GM18505 (cell line): ENCODE results near the gene MBD1.
"Not testable (repeated sequence)": the region's sequence is repeated elsewhere in the genome, so short reads cannot be mapped to it uniquely, and the experiment has no call there.

Source experiments
- ATAC-seq: cut with Tn5 transposase; IDR thresholded peaks from one replicate; pipeline ENCODE4 v1.9.1; 2021; ENCODE audit not compliant: unreplicated experiment
- POLR2A ChIP-seq: IDR thresholded peaks from 4 replicates; pipeline ENCODE4 v1.6.1; 2011; ENCODE audit warnings: borderline replicate concordance; ENCODE audit not compliant: insufficient read depth, insufficient read length; ENCODE audit errors: extremely low read depth

MBD1 gene, protein sequence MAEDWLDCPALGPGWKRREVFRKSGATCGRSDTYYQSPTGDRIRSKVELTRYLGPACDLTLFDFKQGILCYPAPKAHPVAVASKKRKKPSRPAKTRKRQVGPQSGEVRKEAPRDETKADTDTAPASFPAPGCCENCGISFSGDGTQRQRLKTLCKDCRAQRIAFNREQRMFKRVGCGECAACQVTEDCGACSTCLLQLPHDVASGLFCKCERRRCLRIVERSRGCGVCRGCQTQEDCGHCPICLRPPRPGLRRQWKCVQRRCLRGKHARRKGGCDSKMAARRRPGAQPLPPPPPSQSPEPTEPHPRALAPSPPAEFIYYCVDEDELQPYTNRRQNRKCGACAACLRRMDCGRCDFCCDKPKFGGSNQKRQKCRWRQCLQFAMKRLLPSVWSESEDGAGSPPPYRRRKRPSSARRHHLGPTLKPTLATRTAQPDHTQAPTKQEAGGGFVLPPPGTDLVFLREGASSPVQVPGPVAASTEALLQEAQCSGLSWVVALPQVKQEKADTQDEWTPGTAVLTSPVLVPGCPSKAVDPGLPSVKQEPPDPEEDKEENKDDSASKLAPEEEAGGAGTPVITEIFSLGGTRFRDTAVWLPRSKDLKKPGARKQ

DNA sequence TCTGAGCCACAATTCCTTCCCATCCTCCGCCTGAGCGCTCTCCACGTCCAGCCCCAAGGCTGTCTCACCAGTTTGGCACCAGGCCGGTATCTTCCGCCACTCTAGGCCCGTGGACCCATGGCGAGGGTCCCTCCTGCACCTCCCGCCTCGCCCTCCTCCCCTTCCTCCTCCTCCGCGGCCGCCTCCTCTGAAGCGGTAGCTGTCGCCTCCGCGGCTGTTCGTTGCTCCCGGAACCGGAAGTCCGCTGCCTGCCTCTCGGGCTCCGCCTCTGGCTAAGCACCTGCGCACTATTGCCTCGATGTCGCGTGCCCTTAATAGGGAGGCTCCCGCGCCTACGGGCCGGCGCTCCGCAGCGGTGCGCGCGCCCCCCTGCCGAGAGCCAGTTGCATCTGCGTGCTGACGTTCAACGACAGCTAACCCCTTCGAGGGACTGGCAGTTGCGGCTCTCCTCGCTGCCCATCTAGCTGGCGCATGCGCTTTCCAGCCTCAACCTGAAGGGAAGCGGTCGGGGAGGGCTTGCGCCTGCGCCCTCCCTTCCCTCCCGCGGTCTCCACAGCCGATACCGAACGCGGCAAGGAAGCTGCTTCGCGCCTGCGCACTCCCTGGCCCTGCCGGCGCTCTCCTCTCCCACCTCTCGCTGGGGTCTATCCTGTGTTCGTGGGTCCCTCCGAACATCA is at the start of gene MBD1:
Gene MBD1, minus strand, starts transcription at position 229 of the 677 bp plus-strand sequence. CDS start 1,531 bp downstream, outside the sequence.
- peak; percentile 88 for ATAC-seq
- TF ChIP-seq POLR2A, result peak; percentile 93

DNA sequence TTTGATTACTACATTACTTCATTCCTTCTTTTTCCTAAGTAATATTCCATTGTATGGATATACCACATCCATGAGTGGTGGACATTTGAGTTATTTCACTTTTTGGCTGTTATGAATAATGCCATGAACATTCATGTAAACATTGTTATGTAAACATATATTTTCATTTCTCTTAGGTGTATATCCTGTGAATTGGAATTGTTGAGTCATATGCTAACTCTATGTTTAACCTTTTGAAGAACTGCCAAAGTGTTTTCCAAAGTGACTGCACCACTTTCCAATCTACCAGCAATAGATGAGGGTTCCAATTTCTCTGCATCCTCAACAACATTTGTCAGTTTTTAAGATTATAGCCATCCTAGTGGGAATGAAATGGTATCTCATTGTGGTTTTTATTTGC is 48.9 kb upstream of the MBD1 start:
- TF ChIP-seq POLR2A, result no peak
- no peak for ATAC-seq

DNA sequence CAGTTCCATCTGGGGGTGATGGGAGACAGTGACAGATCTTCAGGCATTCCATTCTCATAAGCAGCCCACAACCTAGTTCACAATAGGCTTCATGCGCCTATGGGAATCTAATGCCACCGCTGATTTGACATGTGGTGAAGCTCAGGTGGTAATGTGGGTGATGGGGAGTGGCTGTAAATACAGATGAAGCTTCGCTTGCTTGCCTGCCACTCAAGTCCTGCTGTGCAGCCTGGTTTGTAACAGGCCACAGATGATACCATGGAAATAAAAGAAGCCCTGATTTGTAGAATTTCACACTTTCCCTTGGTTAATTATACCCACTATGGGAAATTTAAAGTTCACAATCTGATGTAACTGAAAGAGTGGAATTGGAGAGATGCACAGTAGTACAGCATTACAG is 46.7 kb upstream of the MBD1 start:
- TF ChIP-seq POLR2A, result no peak
- no peak for ATAC-seq

DNA sequence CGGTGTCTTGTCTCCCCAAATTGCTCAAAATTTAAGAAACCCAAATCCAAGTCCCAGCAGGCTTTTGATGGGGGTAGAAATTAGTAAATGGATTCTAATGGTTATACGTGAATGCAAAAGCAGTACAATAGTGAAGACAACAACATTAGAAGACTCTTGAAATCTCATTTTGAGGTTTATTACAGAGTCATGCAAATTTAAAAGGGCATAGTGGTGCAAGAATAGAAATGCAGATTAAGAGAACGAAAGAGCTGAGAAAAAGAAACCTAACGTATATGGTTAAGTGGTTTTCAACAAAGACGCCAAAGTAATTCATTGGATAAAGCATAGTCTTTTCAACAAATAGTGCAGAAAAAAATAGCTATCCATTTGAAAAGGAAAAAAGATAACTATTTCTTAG is 39.4 kb upstream of the MBD1 start:
- no peak for TF ChIP-seq POLR2A
- ATAC-seq, result peak; percentile 70

DNA sequence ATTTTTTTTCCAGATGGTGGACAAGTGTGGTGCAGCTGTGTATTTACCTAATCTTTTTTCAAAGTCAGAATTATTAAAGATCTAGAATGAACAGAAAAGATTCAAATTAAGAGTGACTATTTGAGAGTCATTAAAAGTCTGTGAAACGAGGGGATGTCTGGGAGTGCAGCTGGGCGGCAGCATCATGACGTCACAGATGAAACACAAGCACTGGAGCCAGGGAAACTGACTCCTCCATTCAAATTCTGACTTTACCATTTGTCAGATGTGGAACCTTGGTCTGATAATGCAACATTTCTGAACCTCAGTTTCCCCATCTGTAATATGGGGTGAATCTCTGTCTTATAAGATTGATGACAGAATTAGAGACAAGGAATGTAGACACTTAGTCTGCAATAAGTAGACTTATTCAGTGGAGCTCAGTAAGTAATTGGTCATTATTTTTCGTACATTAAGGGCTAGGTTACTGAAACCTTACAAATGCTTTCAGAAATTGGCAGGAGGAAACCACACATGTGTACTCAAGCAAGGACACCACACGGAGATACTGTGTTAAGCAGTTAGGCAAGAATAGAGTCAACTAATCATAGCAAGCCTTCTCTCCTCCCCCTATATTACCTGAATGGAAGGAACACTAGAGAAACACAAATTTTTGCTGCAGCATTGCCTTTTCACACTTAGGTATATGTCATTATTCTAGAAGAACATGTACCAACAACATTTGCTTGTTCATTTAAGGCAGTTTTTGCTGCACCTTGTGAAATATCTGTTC is 34.0 kb upstream of the MBD1 start:
- peak; percentile 61 for ATAC-seq
- no peak for TF ChIP-seq POLR2A

DNA sequence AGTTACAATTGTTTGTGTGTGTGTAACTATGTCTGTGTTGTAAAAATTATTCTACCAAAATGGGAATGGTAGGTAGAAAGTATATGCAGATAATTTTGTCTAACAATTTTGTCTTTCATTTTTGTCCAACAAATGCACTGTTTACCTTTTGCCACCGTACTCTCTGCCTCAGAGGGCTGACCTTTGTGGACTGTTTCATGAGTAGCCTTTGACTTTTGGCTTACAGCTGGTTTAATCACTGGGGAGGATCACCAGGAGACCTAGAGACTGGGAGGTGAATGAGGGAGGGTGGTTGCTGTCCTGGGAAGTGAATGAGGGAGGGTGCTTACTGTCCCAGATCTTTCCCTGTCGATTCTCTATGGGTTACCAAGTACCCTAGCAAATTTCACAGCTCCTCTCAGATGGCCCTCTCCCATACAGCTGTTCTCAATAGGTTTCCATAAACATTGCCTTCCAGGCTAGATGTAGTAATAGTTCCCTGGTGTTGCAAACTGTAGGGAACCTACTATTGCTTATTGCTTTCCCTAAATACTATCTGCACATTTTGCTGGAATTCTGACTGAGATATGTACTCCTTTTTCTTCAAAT is 32.6 kb upstream of the MBD1 start:
- no peak for ATAC-seq
- no peak for TF ChIP-seq POLR2A

DNA sequence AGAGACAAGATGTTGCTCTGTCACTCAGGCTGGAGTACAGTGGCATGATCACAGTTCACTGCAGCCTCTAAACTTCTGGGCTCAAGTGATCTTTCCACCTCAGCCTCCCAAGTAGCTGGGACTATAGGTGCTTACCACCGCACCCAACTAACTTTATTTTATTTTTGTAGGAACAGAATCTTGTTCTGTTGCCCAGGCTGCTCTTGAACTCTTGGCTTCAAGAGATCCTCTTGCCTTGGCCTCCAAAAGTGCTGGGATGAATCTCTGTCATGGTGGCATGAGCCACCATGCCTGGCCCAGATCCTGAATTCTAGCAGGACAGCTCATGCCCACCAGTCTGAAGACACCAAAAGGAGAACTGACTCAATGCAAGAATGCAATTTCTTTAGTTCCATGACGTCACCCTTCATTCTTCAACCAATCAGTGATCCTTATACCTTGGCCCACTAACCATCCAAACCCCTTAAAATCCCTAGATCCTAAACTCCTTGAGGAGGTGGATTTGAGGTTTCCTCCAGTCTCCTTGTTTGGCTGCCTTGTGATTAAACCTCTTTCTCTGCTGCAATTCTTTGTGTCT is 31.8 kb upstream of the MBD1 start:
- peak; percentile 25 for ATAC-seq
- no peak for TF ChIP-seq POLR2A

DNA sequence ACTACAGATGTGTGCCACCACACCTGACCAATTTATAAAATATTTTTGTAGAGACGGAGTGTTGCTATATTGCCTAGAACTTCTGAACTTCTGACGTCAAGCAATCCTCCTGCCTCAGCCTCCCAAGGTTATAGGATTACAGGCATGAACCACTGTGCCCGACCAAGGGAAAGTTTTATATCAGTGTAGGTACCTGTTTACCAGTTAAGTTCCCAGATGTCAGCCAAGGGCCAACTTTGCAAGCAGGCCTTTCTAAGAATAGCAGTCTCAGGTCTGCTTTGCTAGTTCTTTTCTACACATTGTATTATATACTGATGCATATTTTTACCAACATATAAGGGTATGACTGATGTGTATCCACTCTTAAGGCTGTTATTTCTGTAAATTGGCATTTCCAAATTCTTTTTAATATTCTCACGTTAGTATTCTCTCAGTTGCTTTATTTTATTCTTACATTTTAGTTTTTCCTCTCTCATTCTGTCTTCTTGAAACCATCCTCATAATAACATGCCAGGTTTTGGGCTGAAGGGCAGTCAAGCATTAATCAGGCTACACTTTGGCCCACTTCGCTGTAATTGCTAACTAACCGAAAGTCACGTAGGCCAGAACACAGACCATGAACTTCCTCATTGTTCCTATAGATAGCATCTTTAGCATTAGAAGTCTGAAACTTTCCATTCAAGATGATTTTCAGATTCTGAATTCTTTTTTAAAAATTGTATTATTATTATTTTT is 31.1 kb upstream of the MBD1 start:
- peak; percentile 67 for ATAC-seq
- TF ChIP-seq POLR2A, result no peak

DNA sequence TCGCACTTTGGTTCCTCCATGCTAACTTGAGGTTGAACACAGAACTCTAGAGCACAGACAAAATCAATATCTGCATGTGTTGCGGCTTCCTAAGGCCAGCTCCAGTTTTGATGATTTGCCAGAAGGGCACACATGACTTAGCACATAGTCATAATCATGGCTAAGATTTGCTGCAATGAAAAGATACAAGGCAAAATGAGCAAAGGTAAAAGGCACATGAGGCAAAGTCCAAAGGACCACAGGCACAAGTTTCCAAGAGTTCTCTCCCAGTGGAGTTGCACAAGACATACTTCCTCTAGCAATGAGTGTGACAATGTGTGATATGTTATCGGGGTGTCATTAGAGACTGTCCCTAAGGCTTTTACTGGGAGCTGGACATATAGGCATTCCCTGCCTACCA is 30.3 kb upstream of the MBD1 start:
- no peak for ATAC-seq
- TF ChIP-seq POLR2A, result no peak

DNA sequence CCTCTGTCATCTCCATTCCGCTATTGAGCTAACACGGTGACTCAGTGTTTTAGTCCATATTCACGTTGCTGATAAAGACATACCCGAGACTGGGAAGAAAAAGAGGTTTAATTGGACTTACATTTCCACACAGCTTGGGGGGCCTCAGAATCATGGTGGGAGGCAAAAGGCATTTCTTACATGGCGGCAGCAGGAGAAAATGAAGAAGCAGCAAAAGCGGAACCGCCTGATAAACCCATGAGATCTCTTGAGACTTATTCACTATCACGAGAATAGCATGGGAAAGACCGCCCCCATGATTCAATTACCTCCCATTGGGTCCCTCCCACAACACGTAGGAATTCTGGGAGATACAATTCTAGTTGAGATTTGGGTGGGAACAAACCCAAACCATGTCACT is 28.8 kb upstream of the MBD1 start:
- TF ChIP-seq POLR2A, result no peak
- no peak for ATAC-seq

DNA sequence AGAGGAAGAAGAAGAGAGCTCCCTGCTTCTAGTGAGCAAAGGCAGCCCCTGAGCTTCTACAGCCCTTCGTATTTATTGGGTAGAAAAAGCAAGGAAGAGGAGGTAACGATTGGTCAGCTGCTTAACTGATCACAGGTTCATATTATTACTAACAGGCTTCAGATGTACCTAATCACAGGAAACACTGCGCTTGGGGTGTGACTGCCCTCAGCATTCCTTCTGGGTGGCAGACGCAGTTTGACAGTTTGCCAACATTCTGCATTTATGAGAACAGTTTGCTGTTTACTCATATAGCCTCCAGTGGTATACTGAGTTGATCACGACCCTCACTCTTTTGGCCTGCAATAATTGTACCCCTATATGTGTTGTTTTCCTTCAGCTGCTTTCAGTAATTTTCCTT is 27.5 kb upstream of the MBD1 start:
- peak; percentile 39 for TF ChIP-seq POLR2A
- not testable (repeated sequence) for ATAC-seq

DNA sequence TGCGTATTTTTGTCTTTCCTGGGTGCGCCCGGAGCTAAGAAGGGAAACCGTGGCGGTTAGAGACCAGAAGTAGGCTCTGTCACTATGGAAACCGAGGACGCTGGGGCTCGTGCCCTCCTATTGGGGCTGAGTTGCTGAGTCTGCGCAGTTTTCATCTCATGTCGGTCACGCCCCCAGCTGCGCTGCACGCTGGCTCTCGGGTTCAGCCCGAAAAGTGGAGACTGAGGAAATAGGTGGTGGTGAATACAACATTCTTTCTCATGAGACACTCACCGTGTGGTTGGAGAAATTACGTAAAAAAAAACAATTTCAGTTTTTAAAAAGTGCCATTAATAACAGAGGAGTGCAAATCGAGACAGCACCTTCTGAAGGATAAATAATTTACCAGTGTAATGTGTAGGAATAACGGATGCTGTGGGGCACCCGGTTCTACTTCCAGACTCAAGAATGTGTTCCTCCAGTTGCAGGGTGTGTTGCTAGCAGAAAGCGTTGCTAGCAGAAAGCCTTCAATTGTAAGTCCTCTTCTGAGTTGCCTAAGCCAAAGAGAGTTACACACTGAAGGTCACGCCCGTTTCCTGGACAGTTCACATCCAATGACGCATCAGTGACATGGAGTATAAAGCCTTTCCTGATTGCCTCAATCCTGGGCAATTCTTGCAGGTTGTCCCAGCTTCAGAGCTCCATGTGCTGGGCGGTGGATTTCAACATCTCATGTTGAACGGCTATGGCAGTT is 26.6 kb upstream of the MBD1 start:
- TF ChIP-seq POLR2A, result peak; percentile 46
- peak; percentile 81 for ATAC-seq

DNA sequence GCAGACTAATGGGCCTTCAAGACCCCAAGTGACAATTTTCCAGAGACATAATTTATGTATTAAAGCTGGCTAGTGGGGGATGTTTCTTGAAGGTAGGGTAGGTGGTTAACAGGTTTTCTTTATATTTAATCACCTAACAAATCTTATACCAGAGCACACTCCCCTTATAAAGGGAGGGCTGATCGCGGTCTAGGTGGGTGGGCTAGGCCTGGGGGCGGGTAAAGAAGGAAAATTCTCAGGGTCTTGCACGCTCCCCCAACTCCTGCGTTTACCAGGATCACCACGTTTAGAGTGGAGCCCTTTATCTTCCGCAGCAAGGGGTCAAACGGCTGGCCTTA is 26.0 kb upstream of the MBD1 start:
- ATAC-seq, result peak; percentile 13
- TF ChIP-seq POLR2A, result no peak
